Mucosa of rectum (tissue), 2 donors: Measurements from ENCODE around the gene DICER1.

Source experiments
- H3K27ac ChIP-seq, 2 donors: one replicate each; pipeline ENCODE4 v1.7.0; 2013; ENCODE audit warnings: inconsistent platforms in 2 of 2, low read depth in 2 of 2, low read length in 2 of 2
- H3K27me3 ChIP-seq, 2 donors: one replicate each; pipeline ENCODE4 v1.7.0; 2013; ENCODE audit warnings: low read length in 2 of 2; ENCODE audit not compliant: control insufficient read depth in 2 of 2, insufficient read depth in 2 of 2
- H3K36me3 ChIP-seq, 2 donors: one replicate each; pipeline ENCODE4 v1.7.0; 2013; ENCODE audit warnings: low read length in 2 of 2; ENCODE audit not compliant: control insufficient read depth in 2 of 2, insufficient read depth in 2 of 2
- H3K4me1 ChIP-seq, 2 donors: one replicate each; pipeline ENCODE4 v1.7.0; 2013; ENCODE audit warnings: low read length in 2 of 2, mild to moderate bottlenecking in 1 of 2; ENCODE audit not compliant: control insufficient read depth in 2 of 2, insufficient read depth in 2 of 2
- H3K4me3 ChIP-seq, 2 donors: one replicate each; pipeline ENCODE4 v1.7.0; 2013; ENCODE audit warnings: low read length in 2 of 2
- H3K9ac ChIP-seq, 2 donors: one replicate each; pipeline ENCODE4 v1.7.0; 2013; ENCODE audit warnings: low read length in 2 of 2, low read depth in 1 of 2, mild to moderate bottlenecking in 1 of 2
- H3K9me3 ChIP-seq, 2 donors: one replicate each; pipeline ENCODE4 v1.7.0; 2013; ENCODE audit warnings: low read length in 2 of 2; ENCODE audit not compliant: control insufficient read depth in 2 of 2
- donor health status: healthy.
- donor health status: Normal muscosa, but diverticular disease.

The DICER1 gene

DNA sequence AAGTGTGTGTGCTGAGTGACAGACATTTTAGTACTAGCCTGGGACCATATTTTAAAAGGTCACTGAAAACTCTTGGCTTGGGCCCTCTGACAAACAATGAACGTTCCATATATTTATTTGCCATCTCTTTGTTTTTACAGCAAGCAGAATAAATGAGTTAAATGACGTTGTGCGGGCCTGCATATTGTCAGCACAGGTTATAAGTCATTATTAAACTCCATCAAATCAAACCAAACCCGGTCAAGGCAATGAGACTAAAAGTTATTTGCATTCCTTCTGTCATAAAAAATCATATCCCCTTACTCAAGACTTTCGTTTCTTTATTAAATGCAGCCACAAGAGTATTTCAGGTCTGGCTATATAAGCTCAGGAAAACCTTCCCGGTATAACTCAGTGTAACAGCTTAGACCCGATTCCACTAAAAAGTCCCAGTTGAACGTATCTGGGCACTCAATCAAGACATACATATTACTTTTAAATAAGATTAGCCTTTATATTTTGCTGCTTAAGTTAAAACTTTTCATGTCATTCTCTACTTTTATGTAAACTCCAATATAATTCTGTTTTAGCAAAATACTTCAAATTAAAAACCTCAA is 84.9 kb downstream of the DICER1 start:
- no peaks in the 10 kb centered on the region for H3K9me3 ChIP-seq
- no peaks in the 10 kb centered on the region for H3K4me1 ChIP-seq
- H3K36me3 ChIP-seq, result no peaks in the 10 kb centered on the region
- no peak overlapping the region for H3K4me3 ChIP-seq
- no peak overlapping the region for H3K27ac ChIP-seq
- no peak overlapping the region for H3K9ac ChIP-seq
- peaks cover 0 to 2% of the 10 kb centered on the region in 2 donors for H3K27me3 ChIP-seq

DNA sequence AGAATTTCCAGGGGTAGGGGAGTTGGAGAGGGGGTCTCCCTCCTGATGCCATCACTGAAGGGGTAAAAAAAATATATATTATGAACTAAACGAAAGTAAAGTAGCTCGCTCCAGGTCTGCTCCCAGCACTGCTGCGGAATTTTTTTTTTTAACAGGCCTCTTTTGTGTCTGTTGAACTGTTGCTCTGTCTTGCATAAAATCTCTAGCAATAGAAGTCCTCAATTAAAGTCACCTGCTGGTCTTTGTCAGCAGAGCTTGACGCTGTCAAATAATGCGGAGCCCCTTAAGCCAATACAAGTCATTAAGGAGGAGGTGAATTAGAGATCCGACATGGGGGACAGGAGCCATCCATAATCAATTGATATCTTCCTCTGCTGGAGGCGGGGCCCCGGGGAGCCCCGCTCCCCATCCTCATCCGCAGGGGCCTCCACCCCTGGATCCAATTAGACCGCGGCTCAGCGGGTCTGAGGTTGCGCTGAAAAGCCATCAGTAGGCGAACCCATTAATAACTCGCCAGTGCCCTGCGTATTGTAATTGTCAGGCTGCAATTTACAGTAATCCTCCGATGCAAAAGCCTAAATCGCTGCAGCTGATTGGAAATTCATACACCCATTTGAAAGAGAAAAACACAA is 85.6 kb downstream of the DICER1 start:
- H3K36me3 ChIP-seq, result no peaks in the 10 kb centered on the region
- H3K27ac ChIP-seq, result no peak overlapping the region
- H3K4me1 ChIP-seq, result no peaks in the 10 kb centered on the region
- no peak overlapping the region for H3K9ac ChIP-seq
- H3K4me3 ChIP-seq, result no peak overlapping the region
- H3K27me3 ChIP-seq, result peaks cover 0 to 2% of the 10 kb centered on the region in 2 donors
- H3K9me3 ChIP-seq, result no peaks in the 10 kb centered on the region

DNA sequence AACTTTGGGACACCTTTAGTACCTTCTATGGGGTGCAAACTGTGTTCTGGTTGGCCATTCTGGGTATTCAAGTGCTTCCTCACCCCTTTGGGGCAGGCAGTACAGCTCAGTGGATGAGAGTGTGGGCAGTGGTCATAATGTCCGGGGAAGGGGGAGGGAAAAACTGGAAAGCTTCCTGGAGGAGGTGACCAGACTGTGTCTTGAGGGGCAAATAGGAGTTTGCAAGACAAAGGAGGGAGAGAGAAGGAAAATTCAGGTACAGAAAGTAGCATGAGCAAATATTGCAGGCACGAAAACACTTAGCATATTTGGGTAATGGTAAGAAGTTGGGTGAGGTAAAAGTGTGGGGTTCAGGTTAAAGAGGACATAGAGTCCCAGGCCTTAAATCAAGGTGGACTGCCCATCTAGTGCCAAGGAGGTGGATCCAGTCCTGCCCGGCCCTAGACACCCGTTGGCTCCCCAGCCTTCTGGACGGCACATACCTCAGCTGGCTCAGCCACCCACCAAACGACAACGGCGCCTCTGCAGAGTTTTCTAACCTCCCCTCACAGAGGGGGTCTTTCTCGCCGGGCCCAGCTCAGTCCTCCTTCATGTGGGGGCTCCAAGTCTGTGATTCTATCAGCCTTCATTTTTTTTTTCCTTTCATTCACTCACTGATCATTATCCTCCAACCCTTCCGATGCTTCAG is 86.4 kb downstream of the DICER1 start:
- no peak overlapping the region for H3K4me3 ChIP-seq
- no peaks in the 10 kb centered on the region for H3K36me3 ChIP-seq
- H3K9ac ChIP-seq, result no peak overlapping the region
- H3K9me3 ChIP-seq, result no peaks in the 10 kb centered on the region
- no peak overlapping the region for H3K27ac ChIP-seq
- peaks cover 0 to 2% of the 10 kb centered on the region in 2 donors for H3K27me3 ChIP-seq
- H3K4me1 ChIP-seq, result no peaks in the 10 kb centered on the region

DNA sequence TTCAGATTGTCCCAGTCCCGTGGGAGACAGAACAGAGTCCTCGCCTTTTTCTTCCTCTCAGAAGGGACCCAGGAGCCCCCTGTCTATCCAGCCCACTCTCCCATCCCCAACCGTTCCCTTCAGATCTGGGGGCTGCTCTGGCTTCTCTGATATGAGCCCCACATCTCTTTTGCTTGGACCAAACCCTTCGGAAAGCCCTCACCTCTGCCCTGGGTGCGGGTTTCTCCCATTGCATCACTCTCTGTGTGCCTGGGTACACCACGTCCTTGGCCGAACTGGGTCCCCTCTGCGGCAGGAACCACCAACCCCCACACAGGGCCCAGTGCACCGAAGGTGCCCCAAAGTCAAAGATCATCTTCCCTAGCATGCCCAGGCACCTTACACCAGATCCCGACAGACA is 87.8 kb downstream of the DICER1 start:
- Histone ChIP-seq H3K4me1 (no peaks in the 10 kb centered on the region), H3K27me3 (peaks cover 0 to 2% of the 10 kb centered on the region in 2 donors), H3K36me3 (no peaks in the 10 kb centered on the region), H3K4me3 (no peak overlapping the region), H3K9me3 (no peaks in the 10 kb centered on the region), H3K27ac (no peak overlapping the region), H3K9ac (no peak overlapping the region)

DNA sequence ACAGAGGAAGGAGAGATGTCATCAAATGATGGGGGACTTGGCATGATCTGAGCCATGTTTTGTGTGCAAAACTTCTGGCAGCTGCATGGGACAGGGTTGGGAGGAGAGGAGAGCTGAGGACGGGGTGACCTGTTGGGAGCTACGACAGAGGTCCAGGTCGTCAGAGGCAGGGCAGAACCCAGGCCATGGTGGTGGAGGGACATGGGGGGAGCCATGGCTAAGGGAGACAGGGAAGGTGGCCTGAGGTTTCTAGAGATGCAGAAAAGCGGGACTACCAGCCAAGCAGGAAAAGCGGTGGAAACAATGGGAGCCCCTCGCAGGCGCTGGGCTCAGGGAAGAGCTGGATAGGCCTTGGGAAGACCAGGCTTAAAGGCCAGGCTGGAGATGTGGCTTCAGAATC is 88.3 kb downstream of the DICER1 start:
- Histone ChIP-seq H3K27me3 (peaks cover 0 to 2% of the 10 kb centered on the region in 2 donors), H3K36me3 (no peaks in the 10 kb centered on the region), H3K4me1 (no peaks in the 10 kb centered on the region), H3K9me3 (no peaks in the 10 kb centered on the region), H3K4me3 (no peak overlapping the region), H3K9ac (no peak overlapping the region), H3K27ac (no peak overlapping the region)

DNA sequence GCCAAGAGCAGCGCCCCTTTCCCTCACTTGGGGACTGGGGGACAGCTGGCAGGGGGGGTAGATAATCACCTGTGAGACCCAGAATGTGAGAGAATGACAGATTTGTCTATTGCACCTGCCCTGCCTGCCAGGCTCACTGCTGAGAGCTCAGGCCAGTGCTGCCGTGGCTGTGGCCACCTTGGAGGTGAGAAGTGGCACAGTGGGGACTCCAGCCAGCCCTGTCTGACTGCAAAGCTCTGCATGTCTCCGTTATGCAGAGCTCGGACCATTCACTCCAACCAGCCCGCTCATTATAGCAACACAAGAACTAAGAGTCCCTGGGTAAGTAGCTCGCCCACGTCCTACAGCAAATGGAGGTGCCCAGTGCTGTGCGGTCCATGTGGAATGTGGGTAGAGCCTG is 88.8 kb downstream of the DICER1 start:
- Histone ChIP-seq H3K9ac (no peak overlapping the region), H3K9me3 (no peaks in the 10 kb centered on the region), H3K27ac (no peak overlapping the region), H3K4me1 (no peaks in the 10 kb centered on the region), H3K36me3 (no peaks in the 10 kb centered on the region), H3K27me3 (peaks cover 0 to 2% of the 10 kb centered on the region in 2 donors), H3K4me3 (no peak overlapping the region)

DNA sequence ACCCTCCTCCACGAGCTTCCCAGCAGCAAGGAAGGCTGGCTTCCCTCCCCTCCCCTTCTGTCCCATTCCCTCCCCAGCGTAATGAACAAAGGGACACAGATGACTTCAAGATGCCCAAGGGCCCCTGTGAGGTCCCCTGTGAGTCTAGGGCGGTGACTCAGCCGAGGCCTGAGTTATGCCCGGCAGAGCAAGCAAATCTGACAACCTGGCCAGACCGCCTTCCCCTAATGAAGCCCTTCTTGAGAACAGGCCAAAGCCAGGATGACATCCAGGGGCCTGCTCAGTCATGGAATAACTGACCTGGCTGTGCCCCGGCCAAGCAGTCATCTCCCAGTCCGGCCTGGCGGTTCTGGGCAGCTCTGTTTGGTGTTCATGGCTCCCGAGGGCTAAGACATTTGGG is 89.2 kb downstream of the DICER1 start:
- no peaks in the 10 kb centered on the region for H3K4me1 ChIP-seq
- no peak overlapping the region for H3K27ac ChIP-seq
- no peak overlapping the region for H3K9ac ChIP-seq
- no peaks in the 10 kb centered on the region for H3K9me3 ChIP-seq
- H3K4me3 ChIP-seq, result no peak overlapping the region
- H3K36me3 ChIP-seq, result no peaks in the 10 kb centered on the region
- peaks cover 0 to 2% of the 10 kb centered on the region in 2 donors for H3K27me3 ChIP-seq

DNA sequence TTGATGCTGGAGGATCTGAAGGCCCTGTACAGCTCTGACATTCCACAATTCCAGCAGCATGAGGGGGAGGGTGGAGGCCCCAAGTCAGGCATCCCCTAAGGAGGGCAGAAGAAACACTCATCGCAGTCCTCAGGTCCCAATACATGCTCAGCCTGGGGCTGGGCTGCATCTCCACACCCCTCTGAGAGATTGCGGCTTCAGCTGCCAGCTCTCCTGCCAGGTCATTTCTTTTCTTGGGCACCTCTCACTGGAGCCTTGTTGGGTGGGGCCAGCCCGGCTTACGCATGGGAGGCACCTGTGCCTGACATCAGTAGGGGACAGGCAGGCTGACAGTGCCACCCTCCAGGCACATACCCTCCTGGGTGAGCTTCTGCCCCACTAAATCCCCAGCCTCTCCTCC is 89.8 kb downstream of the DICER1 start:
- H3K9me3 ChIP-seq, result no peaks in the 10 kb centered on the region
- no peak overlapping the region for H3K4me3 ChIP-seq
- no peak overlapping the region for H3K9ac ChIP-seq
- H3K36me3 ChIP-seq, result no peaks in the 10 kb centered on the region
- no peaks in the 10 kb centered on the region for H3K4me1 ChIP-seq
- H3K27me3 ChIP-seq, result no peaks in the 10 kb centered on the region
- no peak overlapping the region for H3K27ac ChIP-seq

DNA sequence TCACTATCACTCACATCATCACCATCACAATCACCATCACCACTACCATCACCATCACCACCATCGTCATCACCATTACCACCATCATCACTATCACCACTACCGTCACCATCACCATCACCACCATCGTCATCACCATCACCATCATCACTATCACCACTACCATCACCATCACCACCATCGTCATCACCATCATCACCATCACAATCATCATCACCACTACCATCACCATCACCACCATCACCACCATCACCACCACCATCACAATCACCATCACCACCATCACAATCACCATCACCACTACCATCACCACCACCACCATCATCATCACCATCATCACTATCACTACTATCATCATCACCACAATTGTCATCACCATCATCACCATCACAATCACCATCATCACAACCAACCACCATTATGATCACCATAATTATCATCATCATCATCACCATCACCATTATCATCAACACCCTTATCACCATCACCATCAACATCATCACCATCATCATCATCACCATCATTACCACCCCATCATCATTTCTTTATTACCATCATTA is 90.8 kb downstream of the DICER1 start:
- Histone ChIP-seq H3K27me3 (no peaks in the 10 kb centered on the region), H3K9me3 (no peaks in the 10 kb centered on the region), H3K9ac (no peak overlapping the region), H3K27ac (no peak overlapping the region), H3K4me1 (no peaks in the 10 kb centered on the region), H3K4me3 (no peak overlapping the region), H3K36me3 (no peaks in the 10 kb centered on the region)

DNA sequence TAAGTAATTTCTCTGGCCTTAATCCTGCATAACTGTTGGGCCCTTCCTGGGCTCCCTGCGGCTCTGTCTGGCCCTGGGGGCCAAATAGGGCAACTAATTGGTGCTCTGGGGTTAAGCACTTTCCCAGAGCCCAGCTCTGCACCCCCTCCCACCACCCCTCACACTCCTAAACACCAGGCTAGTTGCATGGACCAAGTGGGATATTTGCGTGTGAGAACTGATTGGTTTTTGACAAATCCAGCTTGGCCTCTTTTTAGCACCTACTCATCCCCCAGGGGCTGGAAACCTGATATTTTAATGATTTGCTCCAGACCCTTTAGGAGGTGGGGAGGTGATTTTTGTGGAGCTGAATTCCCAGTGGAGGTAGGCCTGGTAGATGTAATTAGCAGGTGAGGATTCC is 91.9 kb downstream of the DICER1 start:
- Histone ChIP-seq H3K9ac (no peak overlapping the region), H3K9me3 (no peaks in the 10 kb centered on the region), H3K27me3 (no peaks in the 10 kb centered on the region), H3K27ac (no peak overlapping the region), H3K36me3 (no peaks in the 10 kb centered on the region), H3K4me1 (no peaks in the 10 kb centered on the region), H3K4me3 (no peak overlapping the region)
